Measurements from ENCODE around the gene CLK2.

CLK2 gene

GRCh38 chr1:155256058-155256852, 17.0 kb downstream of the CLK2 start:
- TF ChIP-seq CTCF (IDR thresholded peaks at IDR 0.05; ENCODE audit: unreplicated experiment in 3 of 3): no peak
- H3K36me3 Mint-ChIP-seq (ENCODE audit: low read depth): peaks cover 29% of the 10 kb centered on the region

GRCh38 chr1:155255243-155256007, 17.9 kb downstream of the CLK2 start, which contains the start of gene ENTREP3:
Gene ENTREP3, minus strand, starts transcription at chr1:155255483. Its CDS starts 606 bp downstream, at chr1:155254877.
- Mint-ChIP-seq H3K4me1 (peaks cover 36% of the 10 kb centered on the region), H3K36me3 (ENCODE audit: low read depth) (peaks cover 23% of the 10 kb centered on the region), H3K9me3 (no peaks in the 10 kb centered on the region), H3K27me3 (ENCODE audit: low read depth) (peaks cover 3% of the 10 kb centered on the region), H3K4me3 (peak within 1 kb of the TSS; percentile 84 to 94 (median 92)), H3K27ac (peak within 1 kb of the TSS; percentile 92 to 98 (median 95))
- TF ChIP-seq CTCF (IDR thresholded peaks at IDR 0.05; ENCODE audit: unreplicated experiment in 3 of 3): no peak

More at GRCh38 chr1:155256058-155256852, 17.0 kb downstream of the CLK2 start:
- Mint-ChIP-seq H3K4me1 (peaks cover 37% of the 10 kb centered on the region), H3K4me3 (peak overlapping the region; percentile 84 to 94 (median 92)), H3K27ac (peak overlapping the region; percentile 92 to 98 (median 95)), H3K27me3 (ENCODE audit: low read depth) (peaks cover 3% of the 10 kb centered on the region), H3K9me3 (no peaks in the 10 kb centered on the region)

- Mint-ChIP-seq H3K4me1 (peaks cover 36% of the 10 kb centered on the region), H3K27ac (peak overlapping the region; percentile 24 to 84 (median 65)), H3K9me3 (no peaks in the 10 kb centered on the region), H3K36me3 (ENCODE audit: low read depth) (peaks cover 19% of the 10 kb centered on the region), H3K27me3 (ENCODE audit: low read depth) (peaks cover 3% of the 10 kb centered on the region), H3K4me3 (peak overlapping the region; percentile 84 to 94 (median 92))
- TF ChIP-seq CTCF (IDR thresholded peaks at IDR 0.05; ENCODE audit: unreplicated experiment in 3 of 3): no peak
Observed at GRCh38 chr1:155254714-155255242, 18.5 kb downstream of the CLK2 start.

GRCh38 chr1:155254228-155254713, 19.0 kb downstream of the CLK2 start:
- H3K9me3 Mint-ChIP-seq: no peaks in the 10 kb centered on the region
- no peak for TF ChIP-seq CTCF (IDR thresholded peaks at IDR 0.05; ENCODE audit: unreplicated experiment in 3 of 3)
- H3K27me3 Mint-ChIP-seq (ENCODE audit: low read depth): peaks cover 3% of the 10 kb centered on the region
- H3K4me3 Mint-ChIP-seq: peak overlapping the region; percentile 84 to 92 (median 88)
- H3K4me1 Mint-ChIP-seq: peaks cover 36% of the 10 kb centered on the region
- peaks cover 19% of the 10 kb centered on the region for H3K36me3 Mint-ChIP-seq (ENCODE audit: low read depth)
- peak overlapping the region; percentile 24 to 84 (median 65) for H3K27ac Mint-ChIP-seq

- Mint-ChIP-seq H3K4me1 (peaks cover 36% of the 10 kb centered on the region), H3K36me3 (ENCODE audit: low read depth) (peaks cover 18% of the 10 kb centered on the region), H3K27me3 (ENCODE audit: low read depth) (peaks cover 3% of the 10 kb centered on the region), H3K27ac (peak overlapping the region; percentile 24 to 84 (median 65)), H3K9me3 (no peaks in the 10 kb centered on the region), H3K4me3 (peak overlapping the region; percentile 84 to 92 (median 88))
- TF ChIP-seq CTCF (IDR thresholded peaks at IDR 0.05; ENCODE audit: unreplicated experiment in 3 of 3): no peak
Observed at GRCh38 chr1:155253797-155254196, 19.5 kb downstream of the CLK2 start.

All from nephron (organoid).